HCT116 (cell line): Measurements from ENCODE around the gene ASB4. TPM values are rescaled to one million over a fixed set of nuclear protein-coding genes. Genes with fewer than 3 reads are reported as not detected.

Experiments used
- ATAC-seq: fragments of 200-7000 bp; cut with Tn5 transposase; 2 replicates; pipeline ENCODE4 v1.9.1; 2020; ENCODE audit warnings: mild to moderate bottlenecking, moderate library complexity
- BruUV-seq: library from RNA; stranded (reverse); fragments of 400-500 nt; replicated peaks from 2 replicates; lab custom pipeline; 2021; lab: Mats Ljungman, UMichigan
- CTCF ChIA-PET: fragments of 300-600 bp; sonication (Branson Sonifier 250); formaldehyde crosslinking; loops from one replicate; lab custom pipeline; 2021; ENCODE audit warnings: antibody characterized with exemption; lab: Charles Lee
- POLR2A ChIA-PET: fragments of 300-600, 350-600 bp; sonication (Branson Sonifier 250); formaldehyde crosslinking; loops from one replicate; lab custom pipeline; 2021; ENCODE audit warnings: antibody characterized with exemption; lab: Charles Lee
- RAD21 ChIA-PET, 2 experiments: fragments of 300-600 bp; sonication (Branson Sonifier 250); formaldehyde crosslinking; loops; one replicate each; lab custom pipeline; 2023; ENCODE audit warnings: low total read pairs in 2 of 2; ENCODE audit not compliant: uncharacterized antibody in 2 of 2, unreplicated experiment in 2 of 2, low non-redundant PET in 1 of 2; lab: Charles Lee
- DNase-seq: peaks from one replicate; pipeline ENCODE4 v3.0.0-alpha.2; 2010; ENCODE audit warnings: low read depth, low spot score
- H2AFZ ChIP-seq: fragments of 200-600 bp; shearing (Covaris generic), sonication (generic); 2 replicates; pipeline ENCODE4 v1.6.1; 2017; ENCODE audit warnings: low read depth, mixed run types, mixed read lengths, antibody characterized with exemption, low read length; ENCODE audit not compliant: poor library complexity, severe bottlenecking
- H3K27ac ChIP-seq: 2 replicates; pipeline ENCODE4 v1.5.1; 2012; ENCODE audit warnings: low read depth, low read length
- H3K27me3 ChIP-seq: fragments of 200-600 bp; sonication (generic); 2 replicates; pipeline ENCODE4 v1.6.1; 2016; ENCODE audit warnings: mixed run types, low read length, mixed read lengths; ENCODE audit not compliant: insufficient read depth
- H3K36me3 ChIP-seq, 2 experiments: fragments of 200-500 bp in 1 of 2; fragments of 200-600 bp in 1 of 2; sonication (Bioruptor generic) in 1 of 2; sonication (generic) in 1 of 2; 2 replicates each; pipeline versions ENCODE4 v1.5.1 to v1.6.1; 2014 to 2016; ENCODE audit warnings: low read length in 2 of 2, inconsistent platforms in 1 of 2, mixed read lengths in 1 of 2, mixed run types in 1 of 2; ENCODE audit not compliant: insufficient read depth in 2 of 2, control insufficient read depth in 1 of 2
- H3K4me1 ChIP-seq, 2 experiments: fragments of 200-600 bp in 1 of 2; sonication (generic) in 1 of 2; 2 replicates each; pipeline versions ENCODE4 v1.5.1 to v1.6.1; 2012 to 2017; ENCODE audit warnings: low read length in 2 of 2, inconsistent platforms in 1 of 2, mild to moderate bottlenecking in 1 of 2, mixed read lengths in 1 of 2, mixed run types in 1 of 2, moderate library complexity in 1 of 2; ENCODE audit not compliant: insufficient read depth in 2 of 2, control insufficient read depth in 1 of 2
- H3K4me2 ChIP-seq: fragments of 200-600 bp; sonication (generic); 2 replicates; pipeline ENCODE4 v1.6.1; 2017; ENCODE audit warnings: mixed run types, low read length, mixed read lengths
- H3K4me3 ChIP-seq, 2 experiments: fragments of 200-600 bp in 1 of 2; sonication (generic) in 1 of 2; replicated peaks in 1 of 2; 2 replicates each; pipeline ENCODE4 v1.5.1; 2011 to 2016; ENCODE audit warnings: low read length in 2 of 2, control low read depth in 1 of 2, low read depth in 1 of 2, mild to moderate bottlenecking in 1 of 2, mixed read lengths in 1 of 2, mixed run types in 1 of 2
- H3K79me2 ChIP-seq: fragments of 200-600 bp; sonication (generic); 2 replicates; pipeline ENCODE4 v1.6.1; 2017; ENCODE audit warnings: mild to moderate bottlenecking, mixed run types, low read length, moderate library complexity, mixed read lengths; ENCODE audit not compliant: insufficient read depth
- H3K9ac ChIP-seq: fragments of 200-600 bp; sonication (generic); 2 replicates; pipeline ENCODE4 v1.6.1; 2016; ENCODE audit warnings: low read length, mixed read lengths
- H3K9me2 ChIP-seq: fragments of 200-600 bp; sonication (generic), shearing (Covaris generic); 2 replicates; pipeline ENCODE4 v1.6.1; 2017; ENCODE audit warnings: mixed run types, mild to moderate bottlenecking, moderate library complexity; ENCODE audit not compliant: insufficient read depth
- H3K9me3 ChIP-seq, 2 experiments: fragments of 200-500 bp in 1 of 2; fragments of 200-600 bp in 1 of 2; sonication (Bioruptor generic) in 1 of 2; sonication (generic) in 1 of 2; 2 replicates each; pipeline ENCODE4 v1.6.1; 2014 to 2017; ENCODE audit warnings: low read length in 2 of 2, mixed read lengths in 2 of 2, inconsistent platforms in 1 of 2, low read depth in 1 of 2, mild to moderate bottlenecking in 1 of 2, mixed run types in 1 of 2, moderate library complexity in 1 of 2; ENCODE audit not compliant: control insufficient read depth in 1 of 2, insufficient read depth in 1 of 2
- H4K20me1 ChIP-seq: fragments of 200-600 bp; sonication (generic), shearing (Covaris generic); 2 replicates; pipeline ENCODE4 v1.6.1; 2017; ENCODE audit warnings: mixed run types, mild to moderate bottlenecking, moderate library complexity; ENCODE audit not compliant: insufficient read depth
- ATF3 ChIP-seq: IDR thresholded peaks from 2 replicates; pipeline ENCODE4 v1.6.1; 2012
- CBX3 ChIP-seq: IDR thresholded peaks from 2 replicates; pipeline ENCODE4 v1.6.1; 2012; ENCODE audit warnings: low read depth
- CEBPB ChIP-seq: IDR thresholded peaks from 2 replicates; pipeline ENCODE4 v1.6.1; 2012; ENCODE audit warnings: low read depth
- CTCF ChIP-seq, 3 experiments: fragments of 200-600 bp in 1 of 3; sonication (generic) in 1 of 3; IDR thresholded peaks in 2 of 3; conservative IDR thresholded peaks in 1 of 3; 2 replicates each; pipeline ENCODE4 v1.5.1; 2012 to 2017; ENCODE audit warnings: low read depth in 2 of 3, low read length in 2 of 3, antibody characterized with exemption in 1 of 3, borderline replicate concordance in 1 of 3, control low read depth in 1 of 3, mild to moderate bottlenecking in 1 of 3, mixed read lengths in 1 of 3, mixed run types in 1 of 3, moderate library complexity in 1 of 3; ENCODE audit not compliant: insufficient read depth in 1 of 3
- EGR1 ChIP-seq: IDR thresholded peaks from 2 replicates; pipeline ENCODE4 v1.6.1; 2012; ENCODE audit warnings: low read depth
- ELF1 ChIP-seq: IDR thresholded peaks from 2 replicates; pipeline ENCODE4 v1.6.1; 2012; ENCODE audit warnings: low read depth, borderline replicate concordance
- JUND ChIP-seq: IDR thresholded peaks from 2 replicates; pipeline ENCODE4 v1.6.1; 2012
- MAX ChIP-seq: IDR thresholded peaks from 2 replicates; pipeline ENCODE4 v1.6.1; 2012
- POLR2AphosphoS5 ChIP-seq: IDR thresholded peaks from 2 replicates; pipeline ENCODE4 v1.6.1; 2011; ENCODE audit warnings: mild to moderate bottlenecking, low read depth, low read length, moderate library complexity
- RAD21 ChIP-seq: IDR thresholded peaks from 2 replicates; pipeline ENCODE4 v1.6.1; 2012; ENCODE audit warnings: low read depth, mild to moderate bottlenecking
- REST ChIP-seq: IDR thresholded peaks from 2 replicates; pipeline ENCODE4 v1.6.1; 2012; ENCODE audit warnings: low read depth
- SIN3A ChIP-seq: IDR thresholded peaks from 2 replicates; pipeline ENCODE4 v1.6.1; 2012; ENCODE audit warnings: low read depth
- SRF ChIP-seq: IDR thresholded peaks from 2 replicates; pipeline ENCODE4 v1.6.1; 2012; ENCODE audit warnings: low read depth
- ZFX ChIP-seq: fragments of 450-650 bp; IDR thresholded peaks from 2 replicates; pipeline ENCODE4 v1.6.1; 2017
- ZNF274 ChIP-seq: fragments of 200-500 bp; sonication (Bioruptor generic); IDR thresholded peaks from 2 replicates; pipeline ENCODE4 v1.6.1; 2014; ENCODE audit warnings: mild to moderate bottlenecking, low read depth, low read length, inconsistent platforms
- intact Hi-C: fragments of 100-400 bp; cut with micrococcal nuclease; formaldehyde crosslinking; loops from 2 replicates; pipeline ENCODE4 v1.10.0; 2022
- total RNA-seq: library from RNA; stranded (reverse); gene quantifications from one replicate; pipeline ENCODE4 v1.2.1, GENCODE V29; 2021; ENCODE audit not compliant: unreplicated experiment

Gene ASB4
- total RNA-seq, 1 experiment from 2014 or later: 0.12 TPM

GRCh38 chr7:95535662-95536061 lies 49.9 kb downstream of the ASB4 start:
- POLR2A ChIA-PET: no interaction called here
- no peak overlapping the region for H2AFZ ChIP-seq
- RAD21 ChIA-PET: no interaction called here
- no peaks in the 10 kb centered on the region for H3K9me2 ChIP-seq
- H3K9ac ChIP-seq: no peak overlapping the region
- TF ChIP-seq POLR2AphosphoS5: no peak
- TF ChIP-seq REST: no peak
- TF ChIP-seq ZNF274: no peak
- no peak for TF ChIP-seq CTCF (IDR thresholded peaks at IDR 0.05 in 2 of 3, conservative IDR thresholded peaks at IDR 0.05 in 1 of 3; ENCODE audit: borderline replicate concordance in 1 of 3, insufficient read depth in 1 of 3, low read depth in 2 of 3, low read length in 2 of 3)
- no peak for TF ChIP-seq EGR1
- no peak for TF ChIP-seq SRF
- no peak for TF ChIP-seq SIN3A
- TF ChIP-seq ATF3: no peak
- TF ChIP-seq RAD21: no peak
- no peak for TF ChIP-seq ZFX
- no peak for TF ChIP-seq CEBPB
- TF ChIP-seq JUND: no peak
- TF ChIP-seq CBX3: no peak
- no peak for TF ChIP-seq ELF1
- no peak for TF ChIP-seq MAX
- CTCF ChIA-PET: interaction anchor here (1.3 kb wide), 1 partner anchor 9 kb away, joined by 6 read pairs; no protein-coding TSS in a partner anchor
- H3K79me2 ChIP-seq: no peaks in the 10 kb centered on the region
- no TSS peak for BruUV-seq
- H3K27me3 ChIP-seq: no peaks in the 10 kb centered on the region
- H3K9me3 ChIP-seq: no peaks in the 10 kb centered on the region
- no peak overlapping the region for H3K4me2 ChIP-seq
- no peak overlapping the region for H3K27ac ChIP-seq
- ATAC-seq (no peak), DNase-seq (no peak)
- no peaks in the 10 kb centered on the region for H3K4me1 ChIP-seq
- no peaks in the 10 kb centered on the region for H4K20me1 ChIP-seq
- no peaks in the 10 kb centered on the region for H3K36me3 ChIP-seq
- intact Hi-C loops: no loop called here
- H3K4me3 ChIP-seq: no peak overlapping the region
